IMR-90 (cell line): ENCODE data around the gene DYRK1A.

Experiments used
- BHLHE40 ChIP-seq: fragments of 150-350 bp; IDR thresholded peaks from 2 replicates; pipeline ENCODE4 v1.6.1; 2016; ENCODE audit warnings: mild to moderate bottlenecking, low read depth, low read length
- CTCF ChIP-seq: conservative IDR thresholded peaks from 2 replicates; pipeline ENCODE4 v1.5.1; 2012; ENCODE audit warnings: mild to moderate bottlenecking, low read depth, low read length, improper control_type of control experiment
- FOS ChIP-seq: fragments of 150-350 bp; IDR thresholded peaks from 2 replicates; pipeline ENCODE4 v1.6.1; 2016; ENCODE audit warnings: low read depth, low read length
- MAFK ChIP-seq: IDR thresholded peaks from 2 replicates; pipeline ENCODE4 v1.6.1; 2012; ENCODE audit warnings: low read depth, low read length, improper control_type of control experiment
- MXI1 ChIP-seq: IDR thresholded peaks from 2 replicates; pipeline ENCODE4 v1.6.1; 2012; ENCODE audit warnings: low read depth, mild to moderate bottlenecking, low read length, moderate library complexity, borderline replicate concordance
- NFE2L2 ChIP-seq: fragments of 150-350 bp; IDR thresholded peaks from 2 replicates; pipeline ENCODE4 v1.6.1; 2016; ENCODE audit warnings: low read depth, mild to moderate bottlenecking, low read length
- POLR2A ChIP-seq: IDR thresholded peaks from 2 replicates; pipeline ENCODE4 v1.6.1; 2012; ENCODE audit warnings: mild to moderate bottlenecking, low read depth, low read length
- RAD21 ChIP-seq: IDR thresholded peaks from 2 replicates; pipeline ENCODE4 v1.6.1; 2012; ENCODE audit warnings: low read length, improper control_type of control experiment
- RCOR1 ChIP-seq: IDR thresholded peaks from 2 replicates; pipeline ENCODE4 v1.6.1; 2012; ENCODE audit warnings: mild to moderate bottlenecking, low read length, improper control_type of control experiment; ENCODE audit not compliant: insufficient replicate concordance
- RFX5 ChIP-seq: IDR thresholded peaks from 2 replicates; pipeline ENCODE4 v1.8.0; 2012; ENCODE audit warnings: low read depth, mild to moderate bottlenecking, low read length, moderate library complexity
- SMC3 ChIP-seq: fragments of 150-350 bp; IDR thresholded peaks from 2 replicates; pipeline ENCODE4 v1.6.1; 2016; ENCODE audit warnings: low read depth, mild to moderate bottlenecking, antibody characterized with exemption, low read length, moderate library complexity
- USF2 ChIP-seq: fragments of 150-350 bp; IDR thresholded peaks from 2 replicates; pipeline ENCODE4 v1.6.1; 2017; ENCODE audit warnings: mild to moderate bottlenecking, antibody characterized with exemption, low read length, low read depth

- TF ChIP-seq FOS = no peak
- 0 out of 2 replicates have a peak, but pooled peaks have one; percentile 23 for TF ChIP-seq CTCF
- TF ChIP-seq BHLHE40 = no peak
- TF ChIP-seq POLR2A = no peak
- TF ChIP-seq RCOR1 = no peak
- no peak for TF ChIP-seq RFX5
- TF ChIP-seq USF2 = no peak
- no peak for TF ChIP-seq RAD21
- TF ChIP-seq NFE2L2 = no peak
- no peak for TF ChIP-seq MAFK
- no peak for TF ChIP-seq MXI1
- TF ChIP-seq SMC3 = no peak
Measured at GRCh38 chr21:37496972-37497371, 130.4 kb downstream of the DYRK1A start.
